Non-pigmented ciliary epithelial cell (primary cell): ENCODE measurements around the gene EXOC2.
A peak's percentile ranks its signal among the peaks of the same experiment; 100 is the strongest.

ENCODE experiments used
- DNase-seq: peaks from one replicate; pipeline ENCODE4 v3.0.0-alpha.2; 2010; ENCODE audit warnings: low read depth

The EXOC2 gene, protein sequence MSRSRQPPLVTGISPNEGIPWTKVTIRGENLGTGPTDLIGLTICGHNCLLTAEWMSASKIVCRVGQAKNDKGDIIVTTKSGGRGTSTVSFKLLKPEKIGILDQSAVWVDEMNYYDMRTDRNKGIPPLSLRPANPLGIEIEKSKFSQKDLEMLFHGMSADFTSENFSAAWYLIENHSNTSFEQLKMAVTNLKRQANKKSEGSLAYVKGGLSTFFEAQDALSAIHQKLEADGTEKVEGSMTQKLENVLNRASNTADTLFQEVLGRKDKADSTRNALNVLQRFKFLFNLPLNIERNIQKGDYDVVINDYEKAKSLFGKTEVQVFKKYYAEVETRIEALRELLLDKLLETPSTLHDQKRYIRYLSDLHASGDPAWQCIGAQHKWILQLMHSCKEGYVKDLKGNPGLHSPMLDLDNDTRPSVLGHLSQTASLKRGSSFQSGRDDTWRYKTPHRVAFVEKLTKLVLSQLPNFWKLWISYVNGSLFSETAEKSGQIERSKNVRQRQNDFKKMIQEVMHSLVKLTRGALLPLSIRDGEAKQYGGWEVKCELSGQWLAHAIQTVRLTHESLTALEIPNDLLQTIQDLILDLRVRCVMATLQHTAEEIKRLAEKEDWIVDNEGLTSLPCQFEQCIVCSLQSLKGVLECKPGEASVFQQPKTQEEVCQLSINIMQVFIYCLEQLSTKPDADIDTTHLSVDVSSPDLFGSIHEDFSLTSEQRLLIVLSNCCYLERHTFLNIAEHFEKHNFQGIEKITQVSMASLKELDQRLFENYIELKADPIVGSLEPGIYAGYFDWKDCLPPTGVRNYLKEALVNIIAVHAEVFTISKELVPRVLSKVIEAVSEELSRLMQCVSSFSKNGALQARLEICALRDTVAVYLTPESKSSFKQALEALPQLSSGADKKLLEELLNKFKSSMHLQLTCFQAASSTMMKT

GRCh38 chr6:692858-693722, at the start of gene EXOC2:
Gene EXOC2 (minus strand): TSS chr6:693139. CDS start chr6:637818, 55,321 bp downstream.
- DNase-seq: no peak

- DNase-seq: no peak
Observed at GRCh38 chr6:741410-742339, 48.7 kb upstream of the EXOC2 start.

DNA sequence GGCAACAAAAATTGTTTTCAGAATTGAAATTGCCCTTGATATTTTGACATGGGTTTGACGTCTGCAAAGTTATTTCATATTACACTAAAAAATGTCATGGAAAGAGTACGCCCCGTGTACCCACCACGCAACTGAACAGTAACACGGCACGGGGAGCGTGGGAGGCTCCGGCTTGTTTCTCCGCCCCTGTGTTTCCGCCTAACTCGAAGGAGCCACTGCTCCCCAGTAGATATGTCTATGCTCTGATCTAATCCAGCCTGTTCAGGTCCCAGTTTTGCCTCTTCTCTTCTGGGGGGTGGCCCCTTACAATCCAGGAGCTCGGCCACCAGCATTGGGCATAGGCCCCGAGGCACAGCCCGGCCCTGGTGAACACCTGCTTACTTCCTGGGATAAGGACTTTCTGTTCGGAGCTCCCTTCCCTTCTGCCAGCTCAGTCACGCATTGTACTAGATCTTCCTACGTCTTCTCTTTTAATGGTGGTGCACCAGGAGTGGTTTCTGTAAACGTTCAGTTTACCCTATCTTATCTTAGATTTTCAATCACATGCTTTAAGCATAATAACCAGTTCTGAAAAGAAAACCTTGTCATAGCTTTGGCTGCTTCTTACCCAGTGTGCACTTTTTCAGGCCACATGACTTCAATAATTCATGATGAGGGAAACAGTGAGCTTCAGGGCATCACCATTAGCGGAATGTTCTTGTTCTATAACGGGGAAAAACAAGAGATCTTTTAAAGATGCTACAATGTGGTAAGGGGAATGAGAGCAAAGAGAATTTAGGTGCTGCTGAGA, 43.9 kb upstream of the EXOC2 start:
- no peak for DNase-seq

DNA sequence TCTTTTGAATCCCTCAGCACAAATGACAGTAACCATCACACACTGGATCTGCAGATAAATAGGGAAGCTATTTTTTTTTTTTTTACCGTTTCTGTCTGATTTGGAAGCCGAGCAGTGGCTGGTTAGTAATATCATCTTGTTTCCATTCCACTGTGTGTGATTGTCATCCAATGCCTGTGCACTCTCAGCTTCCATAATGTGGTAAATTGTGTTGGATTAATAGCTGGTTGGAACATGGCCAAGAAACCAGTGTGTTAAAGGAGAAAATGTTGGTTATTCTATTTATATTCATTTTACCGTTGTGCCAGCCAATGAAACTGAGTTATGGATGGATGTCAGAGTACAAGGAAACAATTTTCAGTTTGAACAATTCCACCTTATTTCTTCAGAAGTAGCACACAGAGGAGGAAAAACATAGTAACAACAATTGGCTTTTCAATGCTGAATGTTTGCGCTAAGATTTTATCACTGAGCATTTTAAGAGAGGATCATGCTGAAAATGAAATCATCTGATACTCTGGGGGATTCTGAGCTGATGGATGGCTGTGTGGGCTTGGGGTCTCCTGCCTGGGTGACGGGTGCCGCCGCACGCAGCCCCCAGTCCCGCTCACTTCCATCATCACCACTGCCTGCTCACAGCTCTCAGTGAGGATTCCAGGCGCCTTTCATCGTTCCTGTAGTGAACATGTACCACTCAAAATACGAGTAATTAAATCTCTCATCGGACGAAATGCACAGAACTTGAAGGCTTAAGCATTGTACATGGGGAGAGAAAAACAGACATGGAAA, 40.7 kb upstream of the EXOC2 start:
- no peak for DNase-seq

DNA sequence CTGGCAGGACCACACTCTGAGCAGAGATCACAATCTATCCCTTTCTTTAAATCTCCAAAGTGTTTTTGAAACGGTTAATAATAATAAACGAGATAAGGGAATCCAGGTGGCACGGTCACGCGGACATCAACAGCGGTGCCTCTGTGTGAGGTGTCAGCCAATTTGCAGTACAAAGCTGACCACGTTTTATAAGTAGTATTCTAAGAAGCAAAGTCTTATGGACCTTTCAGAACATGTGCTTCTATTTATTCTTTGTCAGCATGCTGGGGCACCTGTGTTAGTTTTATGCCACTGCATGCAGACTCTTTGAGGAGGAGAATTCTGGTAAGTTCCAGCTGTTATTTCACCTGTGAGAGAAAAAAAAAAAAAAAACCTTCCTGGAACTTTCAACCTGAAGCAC, 39.0 kb upstream of the EXOC2 start:
- no peak for DNase-seq

- no peak for DNase-seq
Observed at GRCh38 chr6:729606-730320, 36.8 kb upstream of the EXOC2 start.

DNA sequence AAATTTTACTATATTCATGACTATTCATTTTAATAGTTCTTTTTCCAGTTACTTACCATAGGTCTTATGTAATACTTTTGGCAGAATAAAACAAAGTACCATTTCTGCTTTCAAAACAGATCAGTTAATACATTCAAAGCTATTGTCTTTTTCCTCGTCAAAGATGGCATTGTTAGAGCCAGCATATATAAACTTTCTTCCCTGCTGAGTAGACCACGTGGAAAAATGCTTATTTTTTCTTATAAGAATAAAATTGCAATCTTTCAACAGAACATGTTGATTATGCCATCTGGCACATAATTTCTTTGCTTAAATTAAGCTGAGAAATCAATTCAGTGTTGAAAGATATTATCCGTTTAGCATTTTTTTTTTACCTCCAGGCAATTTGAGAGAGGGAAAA, 34.9 kb upstream of the EXOC2 start:
- no peak for DNase-seq

GRCh38 chr6:723540-723939, 30.6 kb upstream of the EXOC2 start:
- DNase-seq: no peak

GRCh38 chr6:722608-723007, 29.7 kb upstream of the EXOC2 start:
- DNase-seq: no peak

DNA sequence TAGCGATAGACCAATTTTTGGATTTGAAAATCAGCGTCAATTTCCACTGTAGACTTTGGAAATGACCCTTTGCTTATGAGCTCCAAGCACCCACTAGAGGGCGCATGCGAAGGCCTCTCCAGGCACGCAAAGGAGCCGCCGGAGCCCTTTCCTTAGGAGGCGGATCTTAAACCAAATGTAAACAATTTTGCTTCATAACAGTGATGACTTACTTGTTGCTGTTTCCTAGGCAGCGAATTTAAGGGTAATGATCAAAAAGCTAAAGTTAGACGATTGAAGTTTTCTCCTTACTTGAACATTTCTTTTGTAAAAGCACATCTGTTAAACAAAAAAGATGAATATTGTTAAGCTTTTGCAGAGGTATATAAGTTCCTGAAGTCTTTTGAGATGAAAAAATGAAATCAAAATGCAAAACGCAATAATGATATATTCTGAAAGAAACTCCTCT, 29.2 kb upstream of the EXOC2 start:
- peak; percentile 55 for DNase-seq

- DNase-seq: no peak
Observed at GRCh38 chr6:718345-718744, 25.4 kb upstream of the EXOC2 start.

DNA sequence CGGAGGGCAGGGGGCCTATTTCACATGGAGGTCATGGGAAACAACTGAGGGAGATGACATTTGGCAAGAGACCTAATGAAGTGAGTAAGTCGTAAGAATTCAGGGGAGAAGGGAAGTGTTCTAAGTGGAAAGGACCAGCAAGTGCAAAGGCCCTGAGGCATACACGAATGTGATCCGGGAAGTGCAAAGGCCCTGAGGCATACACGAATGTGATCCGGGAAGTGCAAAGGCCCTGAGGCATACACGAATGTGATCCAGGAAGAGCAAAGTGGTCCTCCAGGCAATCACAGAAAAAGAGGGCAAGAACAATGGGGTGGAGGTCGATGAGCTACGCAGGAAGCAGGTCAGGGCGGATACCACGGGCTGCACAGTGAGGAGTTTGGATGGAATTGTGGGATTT, 24.2 kb upstream of the EXOC2 start:
- no peak for DNase-seq

GRCh38 chr6:715709-716491, 23.0 kb upstream of the EXOC2 start:
- no peak for DNase-seq

DNA sequence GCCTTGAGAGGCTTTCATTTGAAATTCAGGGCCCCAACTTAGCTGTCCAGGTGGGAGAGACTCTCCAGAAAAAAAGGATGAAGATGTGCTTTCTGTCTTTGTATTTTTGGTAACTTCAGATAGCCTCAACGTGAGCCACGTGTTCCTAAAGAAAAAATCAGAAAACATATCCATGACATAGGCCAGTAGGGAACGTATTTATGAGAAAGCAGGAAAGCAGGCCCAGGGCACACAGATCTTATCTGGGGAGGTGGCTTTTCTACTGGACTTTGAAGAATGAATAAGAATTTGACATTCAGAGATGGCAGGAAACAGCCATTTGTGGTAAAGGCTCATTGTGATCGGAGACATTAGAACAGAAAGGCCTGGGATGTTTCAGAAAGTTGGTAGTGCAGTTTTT, 21.2 kb upstream of the EXOC2 start:
- DNase-seq: no peak

DNA sequence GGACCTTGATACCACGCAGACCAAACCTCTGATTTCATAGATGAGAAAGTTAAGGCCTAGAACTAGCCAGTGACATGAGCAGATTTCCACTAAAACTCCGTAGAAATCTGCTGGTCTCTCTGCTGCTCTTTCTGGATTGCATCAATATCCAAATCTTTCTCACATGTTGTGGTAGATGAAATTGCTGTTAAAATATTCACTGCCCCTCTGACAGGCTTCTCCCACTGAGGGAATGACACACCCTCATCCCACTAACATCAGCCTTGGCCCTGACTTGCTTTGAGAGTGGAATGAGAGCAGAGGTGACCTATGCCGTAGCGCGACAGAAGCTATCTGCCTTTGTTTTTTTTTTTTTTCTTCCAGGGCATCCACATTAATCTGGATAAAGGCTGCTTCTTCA, 20.4 kb upstream of the EXOC2 start:
- no peak for DNase-seq

DNA sequence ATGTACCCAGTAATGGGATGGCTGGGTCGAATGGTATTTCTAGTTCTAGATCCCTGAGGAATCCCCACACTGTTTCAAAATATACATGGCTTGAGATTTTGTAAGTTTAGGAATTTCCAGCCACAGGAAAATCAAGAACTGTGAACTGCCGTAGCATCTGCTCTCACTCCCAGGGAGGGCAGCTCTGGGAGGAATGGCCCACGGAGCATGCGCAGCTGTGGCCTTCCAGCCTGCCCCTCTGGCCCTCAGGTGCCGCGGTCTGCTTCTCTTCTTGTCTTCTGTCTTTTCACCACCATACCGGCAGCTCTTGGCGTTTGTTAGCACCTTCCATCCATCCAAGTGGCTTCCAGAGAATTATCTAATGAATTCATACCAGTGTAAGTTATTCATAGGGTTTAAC, 19.9 kb upstream of the EXOC2 start:
- DNase-seq: no peak

- DNase-seq: no peak
Observed at GRCh38 chr6:711925-712324, 19.0 kb upstream of the EXOC2 start.
